Effector memory CD4-positive, alpha-beta T cell (primary cell): Measurements from ENCODE around the gene DHX40.

Experiments
- DNase-seq, 3 donors: peaks; one replicate each; pipeline ENCODE4 v3.0.0-alpha.2; 2020
- H3K27ac ChIP-seq: 2 replicates; pipeline ENCODE4 v1.7.0; 2013; ENCODE audit warnings: mild to moderate bottlenecking, low read length, moderate library complexity; ENCODE audit not compliant: insufficient read depth, poor library complexity, severe bottlenecking
- H3K27me3 ChIP-seq: replicated peaks from 2 replicates; pipeline ENCODE4 v1.7.0; 2013; ENCODE audit warnings: mild to moderate bottlenecking, low read length; ENCODE audit not compliant: insufficient read depth, control insufficient read depth, poor library complexity, severe bottlenecking
- H3K36me3 ChIP-seq: 2 replicates; pipeline ENCODE4 v1.7.0; 2013; ENCODE audit warnings: mild to moderate bottlenecking, low read length, moderate library complexity; ENCODE audit not compliant: control insufficient read depth, insufficient read depth
- H3K4me1 ChIP-seq: 2 replicates; pipeline ENCODE4 v1.7.0; 2013; ENCODE audit warnings: low read length, mild to moderate bottlenecking; ENCODE audit not compliant: control insufficient read depth, insufficient read depth, poor library complexity, severe bottlenecking
- H3K4me3 ChIP-seq: 2 replicates; pipeline ENCODE4 v1.7.0; 2013; ENCODE audit warnings: low read length, low read depth, mild to moderate bottlenecking; ENCODE audit not compliant: insufficient read depth, poor library complexity, severe bottlenecking
- H3K9me3 ChIP-seq: 2 replicates; pipeline ENCODE4 v1.7.0; 2013; ENCODE audit warnings: mild to moderate bottlenecking, low read length, moderate library complexity; ENCODE audit not compliant: control insufficient read depth

The DHX40 gene

GRCh38 chr17:59623151-59623550 lies 57.7 kb downstream of the DHX40 start:
- H3K4me1 ChIP-seq: peaks cover 42% of the 10 kb centered on the region
- no peaks in the 10 kb centered on the region for H3K27me3 ChIP-seq
- H3K4me3 ChIP-seq: no peak overlapping the region
- no peak for DNase-seq
- H3K27ac ChIP-seq: no peak overlapping the region
- H3K36me3 ChIP-seq: no peaks in the 10 kb centered on the region
- H3K9me3 ChIP-seq: no peaks in the 10 kb centered on the region

GRCh38 chr17:59626756-59627155 lies 61.3 kb downstream of the DHX40 start:
- H3K9me3 ChIP-seq: no peaks in the 10 kb centered on the region
- no peak overlapping the region for H3K27ac ChIP-seq
- peaks cover 44% of the 10 kb centered on the region for H3K4me1 ChIP-seq
- no peak for DNase-seq
- no peaks in the 10 kb centered on the region for H3K36me3 ChIP-seq
- H3K4me3 ChIP-seq: no peak overlapping the region
- H3K27me3 ChIP-seq: no peaks in the 10 kb centered on the region

GRCh38 chr17:59627274-59627673 lies 61.9 kb downstream of the DHX40 start:
- Histone ChIP-seq H3K4me1 (peaks cover 40% of the 10 kb centered on the region), H3K4me3 (no peak overlapping the region), H3K9me3 (no peaks in the 10 kb centered on the region), H3K36me3 (no peaks in the 10 kb centered on the region), H3K27me3 (no peaks in the 10 kb centered on the region), H3K27ac (no peak overlapping the region)
- DNase-seq: no peak

GRCh38 chr17:59627770-59628171 lies 62.4 kb downstream of the DHX40 start:
- no peak for DNase-seq
- no peaks in the 10 kb centered on the region for H3K27me3 ChIP-seq
- no peaks in the 10 kb centered on the region for H3K9me3 ChIP-seq
- no peaks in the 10 kb centered on the region for H3K36me3 ChIP-seq
- no peak overlapping the region for H3K4me3 ChIP-seq
- peaks cover 40% of the 10 kb centered on the region for H3K4me1 ChIP-seq
- H3K27ac ChIP-seq: no peak overlapping the region

GRCh38 chr17:59629174-59629573 lies 63.8 kb downstream of the DHX40 start:
- peaks cover 39% of the 10 kb centered on the region for H3K4me1 ChIP-seq
- no peaks in the 10 kb centered on the region for H3K27me3 ChIP-seq
- no peaks in the 10 kb centered on the region for H3K36me3 ChIP-seq
- no peaks in the 10 kb centered on the region for H3K9me3 ChIP-seq
- H3K27ac ChIP-seq: no peak overlapping the region
- no peak overlapping the region for H3K4me3 ChIP-seq
- DNase-seq: no peak

GRCh38 chr17:59631276-59631675 lies 65.9 kb downstream of the DHX40 start:
- DNase-seq: no peak
- Histone ChIP-seq H3K27me3 (no peaks in the 10 kb centered on the region), H3K36me3 (peaks cover 3% of the 10 kb centered on the region), H3K4me3 (no peak overlapping the region), H3K9me3 (no peaks in the 10 kb centered on the region), H3K27ac (no peak overlapping the region), H3K4me1 (peaks cover 33% of the 10 kb centered on the region)

GRCh38 chr17:59632398-59632797 lies 67.0 kb downstream of the DHX40 start:
- no peak overlapping the region for H3K27ac ChIP-seq
- no peaks in the 10 kb centered on the region for H3K27me3 ChIP-seq
- peaks cover 30% of the 10 kb centered on the region for H3K4me1 ChIP-seq
- no peak overlapping the region for H3K4me3 ChIP-seq
- H3K9me3 ChIP-seq: no peaks in the 10 kb centered on the region
- peaks cover 3% of the 10 kb centered on the region for H3K36me3 ChIP-seq
- DNase-seq: no peak

GRCh38 chr17:59633658-59634359 lies 68.4 kb downstream of the DHX40 start:
- Histone ChIP-seq H3K36me3 (peaks cover 3% of the 10 kb centered on the region), H3K27ac (no peak overlapping the region), H3K9me3 (no peaks in the 10 kb centered on the region), H3K4me3 (no peak overlapping the region), H3K4me1 (peaks cover 30% of the 10 kb centered on the region), H3K27me3 (no peaks in the 10 kb centered on the region)
- DNase-seq: no peak

GRCh38 chr17:59634632-59635541 lies 69.5 kb downstream of the DHX40 start:
- H3K36me3 ChIP-seq: peaks cover 3% of the 10 kb centered on the region
- no peaks in the 10 kb centered on the region for H3K27me3 ChIP-seq
- no peak overlapping the region for H3K4me3 ChIP-seq
- H3K4me1 ChIP-seq: peaks cover 34% of the 10 kb centered on the region
- H3K27ac ChIP-seq: no peak overlapping the region
- no peaks in the 10 kb centered on the region for H3K9me3 ChIP-seq
- DNase-seq: no peak
